SH-SY5Y (cell line): ENCODE results near the gene ARHGEF11.

Experiments used
- GATA2 ChIP-seq: IDR thresholded peaks from 2 replicates; pipeline ENCODE4 v1.6.1; 2011; ENCODE audit warnings: mild to moderate bottlenecking, low read depth, low read length
- GATA3 ChIP-seq: IDR thresholded peaks from 2 replicates; pipeline ENCODE4 v1.6.1; 2011; ENCODE audit warnings: low read depth, mild to moderate bottlenecking, low read length, moderate library complexity

- TF ChIP-seq GATA2 (no peak), GATA3 (no peak)
These were observed 146.4 kb downstream of the ARHGEF11 start for GRCh38 chr1:156898971-156899664.
